ENCODE data around the gene GPANK1. TPM values are rescaled to one million over a fixed set of nuclear protein-coding genes. Genes with fewer than 3 reads are reported as not detected.

The GPANK1 gene
- total RNA-seq, 1 experiment from 2014 or later, result 11.5 TPM

GRCh38 chr6:31629014-31629413, 35.8 kb downstream of the GPANK1 start:
- DNase-seq, result no peak
- Histone ChIP-seq H3F3A (ENCODE audit: insufficient read depth, low read depth) (peaks cover 39% of the 10 kb centered on the region), H3K27ac (no peak overlapping the region), H3K4me1 (replicated peaks; ENCODE audit: insufficient read depth) (no peaks in the 10 kb centered on the region), H3K4me2 (no peak overlapping the region), H3K27me3 (ENCODE audit: insufficient read depth, low read depth) (no peaks in the 10 kb centered on the region), H3K36me3 (ENCODE audit: low read depth) (peaks cover 53% of the 10 kb centered on the region), H3K9me3 (ENCODE audit: insufficient read depth, low read depth) (no peaks in the 10 kb centered on the region), H4K20me1 (ENCODE audit: insufficient read depth) (peaks cover 5% of the 10 kb centered on the region; the same call in 1 of the 2 replicates), H3K9me2 (ENCODE audit: insufficient read depth) (no peaks in the 10 kb centered on the region), H3K4me3 (no peak overlapping the region), H2AFZ (no peak overlapping the region), H3K79me2 (ENCODE audit: low read depth) (peaks cover 17% of the 10 kb centered on the region)
- ChIA-PET POLR2A (ENCODE audit: unreplicated experiment) (no interaction called here), CTCF (no interaction called here)
- TF ChIP-seq CTCF (conservative IDR thresholded peaks at IDR 0.05) (no peak), EZH2 (IDR thresholded peaks at IDR 0.05; ENCODE audit: low read depth) (no peak)
- BruUV-seq (replicated peaks), result no TSS peak
- intact Hi-C loops (cut with micrococcal nuclease; ENCODE audit: unreplicated experiment), result no loop called here

- H3K4me1 ChIP-seq (replicated peaks; ENCODE audit: insufficient read depth), result peaks cover 1% of the 10 kb centered on the region; the same call in 1 of the 2 replicates
- peaks cover 5% of the 10 kb centered on the region; the same call in 1 of the 2 replicates for H4K20me1 ChIP-seq (ENCODE audit: insufficient read depth)
- no peak for DNase-seq
- peaks cover 35% of the 10 kb centered on the region for H3F3A ChIP-seq (ENCODE audit: insufficient read depth, low read depth)
- TF ChIP-seq EZH2 (IDR thresholded peaks at IDR 0.05; ENCODE audit: low read depth) (no peak), CTCF (conservative IDR thresholded peaks at IDR 0.05) (no peak)
- intact Hi-C loops (cut with micrococcal nuclease; ENCODE audit: unreplicated experiment), result no loop called here
- no peak overlapping the region for H3K4me3 ChIP-seq
- peaks cover 29% of the 10 kb centered on the region for H3K79me2 ChIP-seq (ENCODE audit: low read depth)
- CTCF ChIA-PET, result no interaction called here
- POLR2A ChIA-PET (ENCODE audit: unreplicated experiment), result interaction anchor here (0.7 kb wide), 1 partner anchor 20 kb away, joined by 3 read pairs; no protein-coding TSS in a partner anchor
- no peak overlapping the region for H3K4me2 ChIP-seq
- H2AFZ ChIP-seq, result no peak overlapping the region
- peaks cover 60% of the 10 kb centered on the region for H3K36me3 ChIP-seq (ENCODE audit: low read depth)
- H3K9me3 ChIP-seq (ENCODE audit: insufficient read depth, low read depth), result no peaks in the 10 kb centered on the region
- no peaks in the 10 kb centered on the region for H3K27me3 ChIP-seq (ENCODE audit: insufficient read depth, low read depth)
- no TSS peak for BruUV-seq (replicated peaks)
- H3K27ac ChIP-seq, result no peak overlapping the region
- H3K9me2 ChIP-seq (ENCODE audit: insufficient read depth), result no peaks in the 10 kb centered on the region
Observed at GRCh38 chr6:31627690-31628287, 37.0 kb downstream of the GPANK1 start.

- Histone ChIP-seq H3K79me2 (ENCODE audit: low read depth) (peaks cover 37% of the 10 kb centered on the region), H3K27ac (no peak overlapping the region), H3K4me1 (replicated peaks; ENCODE audit: insufficient read depth) (peaks cover 10% of the 10 kb centered on the region), H3F3A (ENCODE audit: insufficient read depth, low read depth) (peaks cover 39% of the 10 kb centered on the region), H3K4me2 (no peak overlapping the region), H2AFZ (no peak overlapping the region), H4K20me1 (ENCODE audit: insufficient read depth) (peaks cover 5% of the 10 kb centered on the region; the same call in 1 of the 2 replicates), H3K9me2 (ENCODE audit: insufficient read depth) (no peaks in the 10 kb centered on the region), H3K27me3 (ENCODE audit: insufficient read depth, low read depth) (no peaks in the 10 kb centered on the region), H3K36me3 (ENCODE audit: low read depth) (peaks cover 68% of the 10 kb centered on the region), H3K4me3 (no peak overlapping the region), H3K9me3 (ENCODE audit: insufficient read depth, low read depth) (no peaks in the 10 kb centered on the region)
- POLR2A ChIA-PET (ENCODE audit: unreplicated experiment), result interaction anchor here (0.7 kb wide), 1 partner anchor 21 kb away, joined by 3 read pairs; no protein-coding TSS in a partner anchor
- CTCF ChIA-PET, result no interaction called here
- no peak for DNase-seq
- no TSS peak for BruUV-seq (replicated peaks)
- no peak for TF ChIP-seq CTCF (conservative IDR thresholded peaks at IDR 0.05)
- TF ChIP-seq EZH2 (IDR thresholded peaks at IDR 0.05; ENCODE audit: low read depth), result no peak
- intact Hi-C loops (cut with micrococcal nuclease; ENCODE audit: unreplicated experiment), result no loop called here
Observed at GRCh38 chr6:31626952-31627351, 37.8 kb downstream of the GPANK1 start.
